Measurements from ENCODE around the gene TMCO4.

DNA sequence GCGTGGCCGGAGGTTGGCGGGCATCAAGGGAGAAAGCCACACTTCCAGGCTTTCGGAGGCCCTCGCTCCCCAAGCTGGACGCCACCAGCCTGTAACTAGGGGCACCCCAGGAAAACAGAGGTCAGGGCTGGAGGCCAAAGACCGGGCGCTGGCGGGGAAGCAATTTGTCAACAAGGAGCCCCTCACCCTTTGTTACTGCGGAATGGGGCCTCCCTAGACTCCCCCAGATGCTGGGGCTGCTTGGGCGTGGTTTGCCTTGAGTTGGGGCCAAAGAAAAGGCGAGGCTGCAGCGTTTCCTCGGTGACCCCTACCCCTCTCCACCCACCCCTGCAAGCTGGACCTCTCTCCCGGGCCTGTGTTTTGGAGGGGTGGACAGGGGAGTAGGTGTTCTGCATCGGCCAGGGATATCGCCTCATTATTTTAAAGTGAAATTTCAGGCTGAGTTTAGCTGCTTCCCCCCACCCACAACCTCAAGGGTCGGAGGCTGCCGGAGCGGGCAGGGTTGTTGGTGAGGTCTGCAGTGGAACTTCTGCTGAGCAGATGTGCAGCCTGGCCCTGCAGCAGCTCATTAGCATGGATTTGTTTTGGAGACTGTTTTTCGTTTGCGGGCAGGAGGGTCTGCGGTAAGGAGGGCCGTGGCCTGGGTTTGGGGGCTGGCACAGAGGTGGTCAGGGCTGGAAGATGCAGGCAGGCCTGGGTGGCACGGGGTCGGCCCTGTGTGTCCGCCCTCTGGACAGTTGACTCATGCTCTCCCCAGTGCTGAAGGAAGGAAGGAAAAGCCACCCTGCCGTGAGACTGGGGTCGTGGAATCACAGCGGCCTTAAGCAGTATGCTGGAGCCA is 154.1 kb downstream of the TMCO4 start:
- no peak for TF ChIP-seq POLR2A (IDR thresholded peaks at IDR 0.05)
- TF ChIP-seq CTCF (IDR thresholded peaks at IDR 0.05) = no peak
